ENCODE measurements around the gene EML1. TPM values are rescaled to one million over a fixed set of nuclear protein-coding genes. Genes with fewer than 3 reads are reported as not detected.

The EML1 gene
- polyA plus RNA-seq, 2 donors: 3.1 to 4.4 TPM

DNA sequence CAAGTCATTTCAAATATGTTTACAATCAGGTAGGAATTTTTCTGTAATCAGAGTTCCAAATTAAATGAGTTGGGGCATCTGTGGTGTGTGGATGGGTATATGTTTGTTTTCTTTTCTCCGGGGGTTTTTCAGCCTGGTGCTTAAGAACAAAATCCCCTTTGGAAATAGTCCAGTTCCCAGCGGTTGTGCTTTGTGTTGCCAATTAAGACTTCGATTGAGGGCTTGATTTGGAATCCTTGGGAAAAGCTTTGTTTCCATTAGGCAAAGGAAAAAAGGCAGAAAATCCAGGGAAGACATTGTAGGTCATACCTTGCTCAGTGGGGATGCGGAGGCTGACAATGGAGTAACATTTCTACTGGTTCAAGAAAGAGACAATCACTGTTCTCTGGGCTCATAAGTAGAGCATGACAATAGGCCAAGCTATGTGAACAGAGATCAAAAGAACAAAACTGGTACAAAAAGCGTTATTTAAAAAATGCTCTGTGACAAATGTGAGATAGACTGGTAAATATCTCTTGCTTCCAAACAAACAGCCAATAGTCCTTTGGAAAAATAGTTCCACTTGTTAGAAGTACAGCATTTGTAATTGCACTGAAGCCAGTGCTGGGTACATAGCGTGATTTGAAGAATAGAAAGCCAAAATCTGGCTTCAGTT lies 79.7 kb downstream of the EML1 start:
- WGBS, 2 donors: 55 to 71% methylated on average over 6 of the region's 6 CpGs
- no peaks in the 10 kb centered on the region for H3K36me3 ChIP-seq (ENCODE audit: control insufficient read depth in 2 of 2, insufficient read depth in 2 of 2, low read length in 1 of 2)
- no peak overlapping the region for H3K27ac ChIP-seq (ENCODE audit: low read depth in 2 of 2, low read length in 1 of 2)
- H3K9me3 ChIP-seq (ENCODE audit: control insufficient read depth in 2 of 2, insufficient read depth in 1 of 2, low read depth in 1 of 2, low read length in 1 of 2): no peaks in the 10 kb centered on the region
- no peaks in the 10 kb centered on the region for H3K27me3 ChIP-seq (ENCODE audit: control insufficient read depth in 1 of 2, insufficient read depth in 2 of 2, low read length in 2 of 2)
- no peak overlapping the region for H3K4me3 ChIP-seq (ENCODE audit: low read depth in 1 of 2, low read length in 2 of 2)
- no peaks in the 10 kb centered on the region for H3K4me1 ChIP-seq (ENCODE audit: control insufficient read depth in 2 of 2, insufficient read depth in 2 of 2, low read length in 1 of 2)

DNA sequence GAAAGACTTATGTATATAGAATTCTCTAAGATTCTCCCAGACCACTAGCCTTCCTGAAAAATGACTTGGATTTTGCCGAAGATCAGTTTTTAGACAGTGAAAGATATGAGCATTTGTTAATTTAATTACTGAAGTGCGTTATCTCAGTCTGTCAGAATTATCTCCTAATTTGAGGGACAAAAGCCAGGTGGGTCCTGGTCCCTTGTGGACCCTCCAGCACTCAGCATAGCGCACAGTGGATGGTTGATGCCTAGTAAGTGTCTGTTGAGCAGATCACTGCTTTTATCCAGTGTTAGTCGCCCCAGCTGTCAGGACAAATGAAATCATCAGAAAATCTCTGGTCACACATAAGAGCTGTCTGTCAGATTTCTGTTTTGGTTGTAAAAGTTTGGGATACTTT lies 80.4 kb downstream of the EML1 start:
- no peaks in the 10 kb centered on the region for H3K4me1 ChIP-seq (ENCODE audit: control insufficient read depth in 2 of 2, insufficient read depth in 2 of 2, low read length in 1 of 2)
- no peak overlapping the region for H3K4me3 ChIP-seq (ENCODE audit: low read depth in 1 of 2, low read length in 2 of 2)
- no peaks in the 10 kb centered on the region for H3K27me3 ChIP-seq (ENCODE audit: control insufficient read depth in 1 of 2, insufficient read depth in 2 of 2, low read length in 2 of 2)
- no peaks in the 10 kb centered on the region for H3K9me3 ChIP-seq (ENCODE audit: control insufficient read depth in 2 of 2, insufficient read depth in 1 of 2, low read depth in 1 of 2, low read length in 1 of 2)
- no peaks in the 10 kb centered on the region for H3K36me3 ChIP-seq (ENCODE audit: control insufficient read depth in 2 of 2, insufficient read depth in 2 of 2, low read length in 1 of 2)
- WGBS, 2 donors: 94% methylated on average over 4 of the region's 4 CpGs
- no peak overlapping the region for H3K27ac ChIP-seq (ENCODE audit: low read depth in 2 of 2, low read length in 1 of 2)

- Histone ChIP-seq H3K27me3 (ENCODE audit: control insufficient read depth in 1 of 2, insufficient read depth in 2 of 2, low read length in 2 of 2) (no peaks in the 10 kb centered on the region), H3K36me3 (ENCODE audit: control insufficient read depth in 2 of 2, insufficient read depth in 2 of 2, low read length in 1 of 2) (no peaks in the 10 kb centered on the region), H3K9me3 (ENCODE audit: control insufficient read depth in 2 of 2, insufficient read depth in 1 of 2, low read depth in 1 of 2, low read length in 1 of 2) (no peaks in the 10 kb centered on the region), H3K27ac (ENCODE audit: low read depth in 2 of 2, low read length in 1 of 2) (no peak overlapping the region), H3K4me3 (ENCODE audit: low read depth in 1 of 2, low read length in 2 of 2) (no peak overlapping the region), H3K4me1 (ENCODE audit: control insufficient read depth in 2 of 2, insufficient read depth in 2 of 2, low read length in 1 of 2) (no peaks in the 10 kb centered on the region)
- WGBS, 2 donors: 81 to 84% methylated on average over 4 of the region's 4 CpGs
Measured at GRCh38 chr14:99874306-99874705, 81.1 kb downstream of the EML1 start.

DNA sequence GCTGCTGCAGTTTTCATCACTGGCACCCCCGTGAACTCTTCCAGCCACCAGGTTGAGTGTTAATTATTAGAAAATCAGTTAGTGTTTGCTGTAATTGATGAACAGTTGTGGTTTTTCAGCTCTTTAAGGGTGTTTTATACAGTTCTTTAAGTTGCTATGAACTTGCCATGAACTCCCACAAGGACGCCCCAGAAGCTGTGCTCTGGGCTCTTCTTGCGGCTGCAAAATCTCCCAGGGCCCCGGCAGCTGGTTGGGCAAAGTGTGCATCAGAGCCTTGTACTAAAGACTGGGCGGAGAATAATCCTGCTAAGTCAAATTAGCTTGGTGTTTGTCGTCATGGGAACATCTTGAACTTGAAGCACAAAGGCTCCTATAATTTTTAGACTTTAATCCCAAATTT lies 82.2 kb downstream of the EML1 start:
- H3K36me3 ChIP-seq (ENCODE audit: control insufficient read depth in 2 of 2, insufficient read depth in 2 of 2, low read length in 1 of 2): no peaks in the 10 kb centered on the region
- no peaks in the 10 kb centered on the region for H3K4me1 ChIP-seq (ENCODE audit: control insufficient read depth in 2 of 2, insufficient read depth in 2 of 2, low read length in 1 of 2)
- no peak overlapping the region for H3K27ac ChIP-seq (ENCODE audit: low read depth in 2 of 2, low read length in 1 of 2)
- no peaks in the 10 kb centered on the region for H3K9me3 ChIP-seq (ENCODE audit: control insufficient read depth in 2 of 2, insufficient read depth in 1 of 2, low read depth in 1 of 2, low read length in 1 of 2)
- H3K4me3 ChIP-seq (ENCODE audit: low read depth in 1 of 2, low read length in 2 of 2): no peak overlapping the region
- no peaks in the 10 kb centered on the region for H3K27me3 ChIP-seq (ENCODE audit: control insufficient read depth in 1 of 2, insufficient read depth in 2 of 2, low read length in 2 of 2)
- WGBS, 2 donors: 75 to 83% methylated on average over 6 of the region's 6 CpGs

DNA sequence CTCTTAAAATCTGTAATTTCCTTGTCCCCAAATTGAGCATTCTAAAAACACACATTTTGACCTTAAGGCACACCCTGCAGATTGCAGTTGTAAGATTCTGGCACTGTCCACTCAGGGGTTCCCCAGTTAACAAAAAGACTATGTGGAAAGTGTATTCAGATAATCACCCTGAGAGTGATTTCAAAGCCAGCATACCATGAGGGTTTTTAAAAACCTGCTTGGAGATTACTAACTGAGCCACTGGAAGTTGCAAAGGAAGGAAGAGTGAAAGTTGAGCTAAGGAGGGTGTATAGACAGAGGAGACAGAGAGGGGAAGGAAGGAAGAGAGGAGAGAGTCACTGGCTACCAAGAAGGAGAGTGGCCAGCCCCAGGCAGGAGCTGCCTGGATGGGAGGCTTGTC lies 82.6 kb downstream of the EML1 start:
- Histone ChIP-seq H3K4me3 (ENCODE audit: low read depth in 1 of 2, low read length in 2 of 2) (no peak overlapping the region), H3K4me1 (ENCODE audit: control insufficient read depth in 2 of 2, insufficient read depth in 2 of 2, low read length in 1 of 2) (no peaks in the 10 kb centered on the region), H3K9me3 (ENCODE audit: control insufficient read depth in 2 of 2, insufficient read depth in 1 of 2, low read depth in 1 of 2, low read length in 1 of 2) (no peaks in the 10 kb centered on the region), H3K36me3 (ENCODE audit: control insufficient read depth in 2 of 2, insufficient read depth in 2 of 2, low read length in 1 of 2) (no peaks in the 10 kb centered on the region), H3K27me3 (ENCODE audit: control insufficient read depth in 1 of 2, insufficient read depth in 2 of 2, low read length in 2 of 2) (no peaks in the 10 kb centered on the region), H3K27ac (ENCODE audit: low read depth in 2 of 2, low read length in 1 of 2) (no peak overlapping the region)

GRCh38 chr14:99876406-99876805 lies 83.2 kb downstream of the EML1 start:
- Histone ChIP-seq H3K9me3 (ENCODE audit: control insufficient read depth in 2 of 2, insufficient read depth in 1 of 2, low read depth in 1 of 2, low read length in 1 of 2) (no peaks in the 10 kb centered on the region), H3K27me3 (ENCODE audit: control insufficient read depth in 1 of 2, insufficient read depth in 2 of 2, low read length in 2 of 2) (no peaks in the 10 kb centered on the region), H3K36me3 (ENCODE audit: control insufficient read depth in 2 of 2, insufficient read depth in 2 of 2, low read length in 1 of 2) (no peaks in the 10 kb centered on the region), H3K27ac (ENCODE audit: low read depth in 2 of 2, low read length in 1 of 2) (no peak overlapping the region), H3K4me3 (ENCODE audit: low read depth in 1 of 2, low read length in 2 of 2) (no peak overlapping the region), H3K4me1 (ENCODE audit: control insufficient read depth in 2 of 2, insufficient read depth in 2 of 2, low read length in 1 of 2) (no peaks in the 10 kb centered on the region)
- 77 to 85% methylated on average over 9 of the region's 9 CpGs for WGBS, 2 donors

GRCh38 chr14:99878563-99878962 lies 85.3 kb downstream of the EML1 start:
- WGBS, 2 donors: 78 to 89% methylated on average over 6 of the region's 6 CpGs
- Histone ChIP-seq H3K4me3 (ENCODE audit: low read depth in 1 of 2, low read length in 2 of 2) (no peak overlapping the region), H3K4me1 (ENCODE audit: control insufficient read depth in 2 of 2, insufficient read depth in 2 of 2, low read length in 1 of 2) (no peaks in the 10 kb centered on the region), H3K27me3 (ENCODE audit: control insufficient read depth in 1 of 2, insufficient read depth in 2 of 2, low read length in 2 of 2) (no peaks in the 10 kb centered on the region), H3K36me3 (ENCODE audit: control insufficient read depth in 2 of 2, insufficient read depth in 2 of 2, low read length in 1 of 2) (no peaks in the 10 kb centered on the region), H3K9me3 (ENCODE audit: control insufficient read depth in 2 of 2, insufficient read depth in 1 of 2, low read depth in 1 of 2, low read length in 1 of 2) (no peaks in the 10 kb centered on the region), H3K27ac (ENCODE audit: low read depth in 2 of 2, low read length in 1 of 2) (no peak overlapping the region)

- peak overlapping the region in 1 of 2 donors; percentile 26 for H3K27ac ChIP-seq (ENCODE audit: low read depth in 2 of 2, low read length in 1 of 2)
- no peaks in the 10 kb centered on the region for H3K36me3 ChIP-seq (ENCODE audit: control insufficient read depth in 2 of 2, insufficient read depth in 2 of 2, low read length in 1 of 2)
- H3K4me1 ChIP-seq (ENCODE audit: control insufficient read depth in 2 of 2, insufficient read depth in 2 of 2, low read length in 1 of 2): no peaks in the 10 kb centered on the region
- no peaks in the 10 kb centered on the region for H3K27me3 ChIP-seq (ENCODE audit: control insufficient read depth in 1 of 2, insufficient read depth in 2 of 2, low read length in 2 of 2)
- H3K9me3 ChIP-seq (ENCODE audit: control insufficient read depth in 2 of 2, insufficient read depth in 1 of 2, low read depth in 1 of 2, low read length in 1 of 2): no peaks in the 10 kb centered on the region
- H3K4me3 ChIP-seq (ENCODE audit: low read depth in 1 of 2, low read length in 2 of 2): no peak overlapping the region
- WGBS, 2 donors: 40 to 45% methylated on average over 5 of the region's 5 CpGs
Measured at GRCh38 chr14:99879401-99880295, 86.4 kb downstream of the EML1 start.

- peak overlapping the region in 1 of 2 donors; percentile 26 for H3K27ac ChIP-seq (ENCODE audit: low read depth in 2 of 2, low read length in 1 of 2)
- no peak overlapping the region for H3K4me3 ChIP-seq (ENCODE audit: low read depth in 1 of 2, low read length in 2 of 2)
- 80 to 81% methylated on average over 13 of the region's 13 CpGs for WGBS, 2 donors
- H3K9me3 ChIP-seq (ENCODE audit: control insufficient read depth in 2 of 2, insufficient read depth in 1 of 2, low read depth in 1 of 2, low read length in 1 of 2): no peaks in the 10 kb centered on the region
- no peaks in the 10 kb centered on the region for H3K36me3 ChIP-seq (ENCODE audit: control insufficient read depth in 2 of 2, insufficient read depth in 2 of 2, low read length in 1 of 2)
- no peaks in the 10 kb centered on the region for H3K27me3 ChIP-seq (ENCODE audit: control insufficient read depth in 1 of 2, insufficient read depth in 2 of 2, low read length in 2 of 2)
- no peaks in the 10 kb centered on the region for H3K4me1 ChIP-seq (ENCODE audit: control insufficient read depth in 2 of 2, insufficient read depth in 2 of 2, low read length in 1 of 2)
Measured at GRCh38 chr14:99880651-99881420, 87.6 kb downstream of the EML1 start.
